ENCODE results near the gene ARHGAP19.

Gene ARHGAP19

GRCh38 chr10:97196223-97197029 is 96.0 kb downstream of the ARHGAP19 start:
- DNase-seq (ENCODE audit: low read depth in 2 of 2): peak; percentile 22 to 52

GRCh38 chr10:97195706-97196222 is 96.7 kb downstream of the ARHGAP19 start:
- DNase-seq (ENCODE audit: low read depth in 2 of 2): no peak

- DNase-seq (ENCODE audit: low read depth in 2 of 2): no peak
These were observed 99.4 kb downstream of the ARHGAP19 start for GRCh38 chr10:97192952-97193435.

- no peak for DNase-seq (ENCODE audit: low read depth in 2 of 2)
These were observed 102.0 kb downstream of the ARHGAP19 start for GRCh38 chr10:97190450-97190849.

- no peak for DNase-seq (ENCODE audit: low read depth in 2 of 2)
These were observed 104.2 kb downstream of the ARHGAP19 start for GRCh38 chr10:97188261-97188711.

- no peak for DNase-seq (ENCODE audit: low read depth in 2 of 2)
These were observed 105.5 kb downstream of the ARHGAP19 start for GRCh38 chr10:97186911-97187310.

- no peak for DNase-seq (ENCODE audit: low read depth in 2 of 2)
These were observed 106.9 kb downstream of the ARHGAP19 start, which contains the start of gene SLIT1 for GRCh38 chr10:97185326-97186058. Gene SLIT1 (minus strand): TSS chr10:97185959. CDS start chr10:97185674, 285 bp downstream.

- DNase-seq (ENCODE audit: low read depth in 2 of 2): no peak
These were observed 107.5 kb downstream of the ARHGAP19 start for GRCh38 chr10:97184971-97185325.

GRCh38 chr10:97183314-97183713 is 109.1 kb downstream of the ARHGAP19 start:
- DNase-seq (ENCODE audit: low read depth in 2 of 2): no peak

GRCh38 chr10:97182288-97182990 is 110.0 kb downstream of the ARHGAP19 start:
- no peak for DNase-seq (ENCODE audit: low read depth in 2 of 2)

GRCh38 chr10:97180986-97181385 is 111.5 kb downstream of the ARHGAP19 start:
- DNase-seq (ENCODE audit: low read depth in 2 of 2): no peak

- no peak for DNase-seq (ENCODE audit: low read depth in 2 of 2)
These were observed 112.1 kb downstream of the ARHGAP19 start for GRCh38 chr10:97180363-97180755.

GRCh38 chr10:97179731-97180362 is 112.6 kb downstream of the ARHGAP19 start:
- no peak for DNase-seq (ENCODE audit: low read depth in 2 of 2)

- DNase-seq (ENCODE audit: low read depth in 2 of 2): no peak
These were observed 113.1 kb downstream of the ARHGAP19 start for GRCh38 chr10:97179311-97179710.

- no peak for DNase-seq (ENCODE audit: low read depth in 2 of 2)
These were observed 114.4 kb downstream of the ARHGAP19 start for GRCh38 chr10:97178074-97178473.

GRCh38 chr10:97176226-97176625 is 116.2 kb downstream of the ARHGAP19 start:
- DNase-seq (ENCODE audit: low read depth in 2 of 2): no peak

GRCh38 chr10:97175586-97175985 is 116.9 kb downstream of the ARHGAP19 start:
- no peak for DNase-seq (ENCODE audit: low read depth in 2 of 2)

- no peak for DNase-seq (ENCODE audit: low read depth in 2 of 2)
These were observed 117.5 kb downstream of the ARHGAP19 start for GRCh38 chr10:97174941-97175340.

GRCh38 chr10:97174276-97174775 is 118.1 kb downstream of the ARHGAP19 start:
- DNase-seq (ENCODE audit: low read depth in 2 of 2): no peak

GRCh38 chr10:97173036-97173435 is 119.4 kb downstream of the ARHGAP19 start:
- no peak for DNase-seq (ENCODE audit: low read depth in 2 of 2)
